Stimulated activated CD4-positive, alpha-beta T cell treated with anti-CD3 and anti-CD28 coated beads, Interleukin-1b, Interleukin-23, amount 100 ng/mL, for 24 hours (primary cell): ENCODE results near the gene XRN1.

ENCODE experiments used
- DNase-seq, 4 experiments: peaks; one replicate each; pipeline ENCODE4 v3.0.0-alpha.2; 2020; ENCODE audit warnings: low read depth in 4 of 4, low spot score in 1 of 4

The XRN1 gene

DNA sequence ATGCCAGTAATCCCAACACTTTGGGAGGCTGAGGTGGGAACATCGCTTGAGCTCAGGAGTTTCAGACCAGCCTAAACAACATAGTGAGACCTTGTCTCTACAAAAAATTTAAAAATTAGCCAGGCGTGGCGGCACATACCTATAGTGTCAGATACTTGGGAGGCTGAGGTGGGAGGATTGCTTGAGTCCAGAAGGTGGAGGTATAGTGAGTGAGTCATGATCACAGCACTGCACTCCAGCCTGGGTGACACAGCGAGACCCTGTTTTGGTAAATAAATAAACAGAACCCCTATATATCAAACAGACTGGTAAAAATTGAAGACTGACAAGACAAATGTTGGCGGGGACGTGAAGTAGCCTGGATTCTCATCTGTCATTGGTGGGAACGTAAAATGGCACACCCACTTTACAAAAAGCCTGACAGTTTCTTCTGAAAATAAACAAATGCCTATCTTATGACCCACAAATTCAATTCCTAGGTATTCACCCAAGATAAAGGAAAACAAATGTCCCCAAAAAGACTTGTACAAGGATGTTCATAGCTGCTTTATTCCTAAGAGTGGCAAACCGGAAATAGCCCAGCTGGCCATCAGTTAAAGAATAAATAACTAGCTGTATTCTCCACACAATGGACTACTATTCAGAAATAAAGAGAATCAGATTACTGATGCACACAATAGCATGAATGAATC is 175.5 kb downstream of the XRN1 start:
- no peak for DNase-seq

DNA sequence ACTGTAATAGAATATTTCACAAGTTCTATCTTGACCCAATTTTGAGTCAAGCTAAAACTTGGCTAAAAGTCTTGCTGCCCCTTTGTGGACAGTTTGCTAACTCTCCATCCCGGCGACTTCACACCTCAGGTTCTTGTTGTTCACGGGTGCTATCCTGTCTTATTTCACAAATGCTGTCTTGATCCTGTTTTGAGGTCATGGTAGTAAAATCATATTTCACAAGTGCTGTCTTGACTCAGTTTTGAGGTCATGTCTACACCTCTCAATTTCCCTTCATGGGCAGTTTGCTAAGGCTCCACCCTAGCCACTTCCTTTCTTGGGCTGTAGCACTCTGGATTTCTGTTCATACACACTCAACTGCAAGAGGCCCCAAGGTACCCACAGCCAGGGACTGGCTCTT is 177.4 kb downstream of the XRN1 start:
- DNase-seq = no peak

DNA sequence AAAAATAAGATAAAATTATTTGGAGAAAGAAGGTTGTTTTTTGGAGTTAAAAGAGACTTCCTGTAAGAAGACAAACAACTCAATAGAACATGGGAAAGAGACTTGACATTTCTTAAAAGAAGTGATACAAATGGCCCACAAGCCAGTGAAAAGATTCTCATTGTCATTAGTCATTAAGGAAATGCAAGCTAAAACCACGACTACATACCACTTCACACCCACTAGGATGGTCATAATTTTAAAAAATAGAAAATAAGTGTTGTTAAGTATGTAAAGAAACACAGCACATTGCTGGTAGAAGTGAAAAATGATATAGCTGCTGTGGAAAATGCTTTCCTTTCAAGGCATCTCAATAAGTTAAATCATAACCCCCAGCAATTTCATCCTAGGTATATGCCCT is 178.1 kb downstream of the XRN1 start:
- DNase-seq = no peak

DNA sequence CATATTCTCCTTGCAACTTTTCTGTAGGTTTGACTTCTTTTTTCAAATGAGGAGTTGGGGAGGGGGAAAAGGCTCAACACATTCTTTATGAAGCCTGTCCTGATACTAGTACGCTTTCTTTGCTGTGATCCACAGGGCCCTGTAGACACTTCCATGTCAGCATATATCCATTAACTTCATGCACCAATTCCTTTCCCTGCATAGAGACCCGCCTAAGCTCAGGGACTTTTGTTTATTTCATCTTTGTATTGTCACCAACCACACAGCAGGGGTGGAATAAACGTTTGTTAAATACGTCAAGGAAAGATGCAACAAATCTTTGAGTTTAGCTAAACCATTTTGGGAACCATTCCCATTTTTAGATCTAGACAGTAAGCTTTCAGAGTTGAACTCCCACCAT is 179.4 kb downstream of the XRN1 start:
- no peak for DNase-seq

DNA sequence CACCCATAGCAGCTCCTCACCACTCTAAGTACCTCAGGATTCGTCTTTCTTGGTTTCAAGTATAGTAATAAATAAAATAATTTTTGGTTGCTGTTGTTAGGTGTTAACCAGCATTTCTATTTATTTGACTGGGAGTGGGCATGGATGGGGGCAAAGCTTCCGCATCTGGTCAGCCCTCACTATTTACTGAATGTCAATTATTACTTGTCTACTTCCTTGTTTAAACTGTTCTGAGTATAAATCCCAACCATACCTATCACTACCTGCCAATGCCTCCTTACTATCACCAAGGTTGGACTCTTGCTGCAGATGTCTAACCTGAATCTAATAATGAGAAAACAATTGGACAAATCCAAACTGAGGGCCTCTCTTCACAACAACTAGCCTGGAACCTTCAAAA is 180.6 kb downstream of the XRN1 start:
- DNase-seq = no peak

DNA sequence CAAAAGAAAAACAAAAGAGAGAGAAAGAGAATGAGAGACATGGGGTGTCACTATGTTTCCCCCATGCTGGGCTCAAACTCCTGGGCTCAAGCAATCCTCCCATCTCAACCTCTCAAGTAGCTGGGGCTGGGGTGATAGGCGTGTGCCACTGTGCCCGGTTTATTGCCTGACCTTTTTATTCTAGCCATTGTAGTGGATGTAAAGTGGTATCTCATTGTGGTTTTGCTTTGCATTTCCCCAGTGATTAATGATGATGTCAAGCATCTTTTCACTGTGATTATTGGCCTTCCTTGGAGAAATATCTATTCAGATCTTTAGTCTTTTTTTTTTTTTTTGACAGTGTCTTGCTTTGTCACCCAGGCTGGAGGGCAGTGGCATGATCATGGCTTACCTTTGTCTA is 184.7 kb downstream of the XRN1 start:
- DNase-seq = no peak

DNA sequence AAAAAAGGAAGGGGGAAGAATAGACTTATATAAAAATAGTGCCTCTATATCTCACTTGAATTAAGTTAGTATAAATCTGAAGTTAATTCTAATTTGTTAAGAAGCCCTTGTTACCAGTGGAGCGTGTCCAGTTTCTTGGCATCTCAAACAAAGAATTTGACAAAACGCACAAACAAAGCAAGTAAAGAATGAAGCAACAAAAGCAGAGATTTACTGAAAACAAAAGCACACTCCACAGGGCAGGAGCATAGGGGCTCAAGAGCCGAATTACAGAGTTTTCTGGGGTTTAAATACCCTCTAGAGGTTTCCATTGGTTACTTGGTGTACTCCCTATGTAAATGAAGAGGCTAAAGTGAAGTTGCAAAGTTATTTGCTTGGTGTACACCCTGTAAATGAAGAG is 188.5 kb downstream of the XRN1 start:
- DNase-seq = no peak

DNA sequence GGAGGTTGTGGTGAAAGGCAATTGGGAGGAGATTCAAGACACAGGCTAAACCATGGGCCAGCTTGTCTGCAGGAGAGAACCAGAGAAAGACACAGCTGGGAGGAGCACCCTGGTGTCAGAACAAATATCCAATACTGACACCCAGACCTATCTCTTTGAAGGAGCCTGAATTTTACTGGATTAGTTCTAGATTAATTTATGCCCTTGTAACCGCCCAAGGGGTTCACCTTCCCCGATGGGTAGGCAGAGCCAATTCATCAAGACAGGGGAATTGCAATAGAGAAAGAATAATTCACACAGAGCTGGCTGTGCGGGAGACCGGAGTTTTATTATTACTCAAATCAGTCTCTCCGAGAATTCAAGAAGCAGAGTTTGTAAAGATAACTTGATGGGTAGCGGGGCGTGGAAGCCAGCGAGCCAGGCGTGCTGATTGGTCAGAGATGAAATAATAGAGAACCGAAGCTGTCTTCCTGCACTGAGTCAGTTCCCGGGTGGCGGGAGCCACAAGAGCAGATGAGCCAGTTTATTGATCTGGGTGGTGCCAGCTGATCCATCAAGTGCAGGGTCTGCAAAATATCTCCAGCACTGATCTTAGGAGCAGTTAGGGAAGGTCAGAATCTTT is 191.0 kb downstream of the XRN1 start:
- DNase-seq = no peak
